Measurements from ENCODE around the gene ZEB2. TPM values are rescaled to one million over a fixed set of nuclear protein-coding genes. Genes with fewer than 3 reads are reported as not detected.

ZEB2 gene
- total and polyA plus RNA-seq, 2 of the 13 experiments (the other 11 are each of a cell fraction or from before 2014, with no cell fraction given): 0.07 TPM; not detected in 1

GRCh38 chr2:144421606-144422510, 98.1 kb downstream of the ZEB2 start:
- intact Hi-C loops (cut with micrococcal nuclease; ENCODE audit: unreplicated experiment) (no loop called here), in situ Hi-C loops (cut with HindIII; ENCODE audit: extremely low pct_ligation_motif_present, low pct_unique_long_range_greater_than_20kb) (no loop called here)
- no peak for TF ChIP-seq TCF12 (IDR thresholded peaks at IDR 0.05)
- TF ChIP-seq TCF12 (CRISPR knock-in tag; IDR thresholded peaks at IDR 0.05): no peak
- TF ChIP-seq ZNF18 (CRISPR knock-in tag; IDR thresholded peaks at IDR 0.05; ENCODE audit: insufficient replicate concordance): no peak
- TF ChIP-seq, protein P1, sequence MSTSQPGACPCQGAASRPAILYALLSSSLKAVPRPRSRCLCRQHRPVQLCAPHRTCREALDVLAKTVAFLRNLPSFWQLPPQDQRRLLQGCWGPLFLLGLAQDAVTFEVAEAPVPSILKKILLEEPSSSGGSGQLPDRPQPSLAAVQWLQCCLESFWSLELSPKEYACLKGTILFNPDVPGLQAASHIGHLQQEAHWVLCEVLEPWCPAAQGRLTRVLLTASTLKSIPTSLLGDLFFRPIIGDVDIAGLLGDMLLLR (CRISPR knock-in tag; IDR thresholded peaks at IDR 0.05): no peak
- no peak for TF ChIP-seq HOMEZ (CRISPR knock-in tag; IDR thresholded peaks at IDR 0.05; ENCODE audit: low read depth)
- no peak for TF ChIP-seq KDM4B (CRISPR knock-in tag; IDR thresholded peaks at IDR 0.05)
- no peak for TF ChIP-seq TBL1XR1 (IDR thresholded peaks at IDR 0.05; ENCODE audit: borderline replicate concordance, low read length, partially characterized antibody)
- TF ChIP-seq ZNF737 (CRISPR knock-in tag; IDR thresholded peaks at IDR 0.05; ENCODE audit: borderline replicate concordance): no peak
- TF ChIP-seq ZNF343 (CRISPR knock-in tag; IDR thresholded peaks at IDR 0.05): no peak
- no peak for TF ChIP-seq CREM (IDR thresholded peaks at IDR 0.05)
- TF ChIP-seq CREM (CRISPR knock-in tag; IDR thresholded peaks at IDR 0.05): no peak
- TF ChIP-seq, protein P2, sequence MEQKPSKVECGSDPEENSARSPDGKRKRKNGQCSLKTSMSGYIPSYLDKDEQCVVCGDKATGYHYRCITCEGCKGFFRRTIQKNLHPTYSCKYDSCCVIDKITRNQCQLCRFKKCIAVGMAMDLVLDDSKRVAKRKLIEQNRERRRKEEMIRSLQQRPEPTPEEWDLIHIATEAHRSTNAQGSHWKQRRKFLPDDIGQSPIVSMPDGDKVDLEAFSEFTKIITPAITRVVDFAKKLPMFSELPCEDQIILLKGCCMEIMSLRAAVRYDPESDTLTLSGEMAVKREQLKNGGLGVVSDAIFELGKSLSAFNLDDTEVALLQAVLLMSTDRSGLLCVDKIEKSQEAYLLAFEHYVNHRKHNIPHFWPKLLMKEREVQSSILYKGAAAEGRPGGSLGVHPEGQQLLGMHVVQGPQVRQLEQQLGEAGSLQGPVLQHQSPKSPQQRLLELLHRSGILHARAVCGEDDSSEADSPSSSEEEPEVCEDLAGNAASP (CRISPR knock-in tag; IDR thresholded peaks at IDR 0.05; ENCODE audit: borderline replicate concordance): no peak
- TF ChIP-seq TBX2 (CRISPR knock-in tag; IDR thresholded peaks at IDR 0.05; ENCODE audit: borderline replicate concordance): no peak
- TF ChIP-seq MXD4 (CRISPR knock-in tag; IDR thresholded peaks at IDR 0.05): no peak
- TF ChIP-seq GTF2F1 (IDR thresholded peaks at IDR 0.05; ENCODE audit: low read length): no peak
- Histone ChIP-seq H3K4me2 (ENCODE audit: low read depth, low read length) (no peak overlapping the region), H3K9ac (ENCODE audit: insufficient read depth, low read depth, low read length) (no peak overlapping the region), H3K27me3 (ENCODE audit: control insufficient read depth in 1 of 2, insufficient read depth in 2 of 2, low read length in 2 of 2) (no peaks in the 10 kb centered on the region), H3K79me2 (ENCODE audit: insufficient read depth, low read length) (no peaks in the 10 kb centered on the region), H3K27ac (ENCODE audit: extremely low read length, insufficient read depth, low read length) (no peak overlapping the region), H3K36me3 (replicated peaks in 1 of 2; ENCODE audit: control insufficient read depth in 1 of 2, insufficient read depth in 2 of 2, low read length in 2 of 2) (no peaks in the 10 kb centered on the region), H2AFZ (ENCODE audit: low read length) (no peak overlapping the region), H3K9me3 (ENCODE audit: low read length) (no peaks in the 10 kb centered on the region), H3K4me1 (ENCODE audit: insufficient read depth, low read length) (peaks cover 2% of the 10 kb centered on the region; the same call in 1 of the 2 replicates), H3K4me3 (replicated peaks in 1 of 3; ENCODE audit: insufficient read depth in 1 of 3, low read depth in 2 of 3, low read length in 3 of 3) (no peak overlapping the region), H4K20me1 (ENCODE audit: insufficient read depth, low read length) (no peaks in the 10 kb centered on the region)
- 0% methylated on average over 1 of the region's 1 CpG for WGBS (ENCODE audit: low lambda C conversion rate)
- FAIRE-seq (no peak), DNase-seq (ENCODE audit: low spot score) (no peak), ATAC-seq (no peak)
- ChIA-PET POLR2A (interaction anchor here (0.7 kb wide), 1 partner anchor 9 kb away, joined by 3 read pairs; no protein-coding TSS in a partner anchor), CTCF (ENCODE audit: low intra/inter-chr PET ratio, low total read pairs) (no interaction called here)
- BruUV-seq (replicated peaks): no TSS peak

All from HepG2 (cell line).